Mammary epithelial cell (primary cell): Measurements from ENCODE around the gene PLCH1.

Experiments
- EZH2 ChIP-seq: IDR thresholded peaks from 2 replicates; pipeline ENCODE4 v1.6.1; 2012; ENCODE audit warnings: low read length, inconsistent platforms, borderline replicate concordance
- TF ChIP-seq, protein P1 (sequence below), 2 donors: IDR thresholded peaks in 1 of 2; conservative IDR thresholded peaks in 1 of 2; 2 replicates each; pipeline ENCODE4 v1.5.1; 2011 to 2012; ENCODE audit warnings: inconsistent platforms in 2 of 2, low read length in 2 of 2, mild to moderate bottlenecking in 2 of 2, control low read depth in 1 of 2, low read depth in 1 of 2; ENCODE audit not compliant: insufficient read depth in 1 of 2; ENCODE audit errors: extremely low read depth in 1 of 2

DNA sequence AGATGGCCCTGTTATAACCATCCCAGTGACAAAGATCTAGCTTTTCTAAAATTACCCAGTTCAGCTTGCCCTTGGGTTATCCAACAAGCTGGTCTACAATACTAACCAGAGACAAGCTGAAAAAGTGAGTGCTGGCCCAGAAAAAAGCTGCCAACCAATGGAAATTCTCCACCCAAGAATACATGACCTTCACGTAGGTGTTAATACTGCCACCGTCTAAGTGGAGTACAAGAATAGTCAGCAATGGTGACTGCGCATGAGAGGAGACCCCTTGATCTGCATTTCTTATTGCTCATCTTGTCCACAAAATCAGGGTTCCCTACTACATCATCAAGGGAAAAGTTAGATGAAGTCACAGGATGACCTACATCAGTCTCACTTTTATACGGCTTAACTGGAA lies 15.8 kb upstream of the PLCH1 start:
- TF ChIP-seq, protein P1, sequence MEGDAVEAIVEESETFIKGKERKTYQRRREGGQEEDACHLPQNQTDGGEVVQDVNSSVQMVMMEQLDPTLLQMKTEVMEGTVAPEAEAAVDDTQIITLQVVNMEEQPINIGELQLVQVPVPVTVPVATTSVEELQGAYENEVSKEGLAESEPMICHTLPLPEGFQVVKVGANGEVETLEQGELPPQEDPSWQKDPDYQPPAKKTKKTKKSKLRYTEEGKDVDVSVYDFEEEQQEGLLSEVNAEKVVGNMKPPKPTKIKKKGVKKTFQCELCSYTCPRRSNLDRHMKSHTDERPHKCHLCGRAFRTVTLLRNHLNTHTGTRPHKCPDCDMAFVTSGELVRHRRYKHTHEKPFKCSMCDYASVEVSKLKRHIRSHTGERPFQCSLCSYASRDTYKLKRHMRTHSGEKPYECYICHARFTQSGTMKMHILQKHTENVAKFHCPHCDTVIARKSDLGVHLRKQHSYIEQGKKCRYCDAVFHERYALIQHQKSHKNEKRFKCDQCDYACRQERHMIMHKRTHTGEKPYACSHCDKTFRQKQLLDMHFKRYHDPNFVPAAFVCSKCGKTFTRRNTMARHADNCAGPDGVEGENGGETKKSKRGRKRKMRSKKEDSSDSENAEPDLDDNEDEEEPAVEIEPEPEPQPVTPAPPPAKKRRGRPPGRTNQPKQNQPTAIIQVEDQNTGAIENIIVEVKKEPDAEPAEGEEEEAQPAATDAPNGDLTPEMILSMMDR (conservative IDR thresholded peaks at IDR 0.05 in 1 of 2, IDR thresholded peaks at IDR 0.05 in 1 of 2; ENCODE audit: extremely low read depth in 1 of 2, insufficient read depth in 1 of 2, low read depth in 1 of 2, low read length in 2 of 2) = no peak
- TF ChIP-seq EZH2 = no peak
